SK-N-SH (cell line): ENCODE measurements around the gene PPEF2.

Source experiments
- EP300 ChIP-seq, 2 experiments: IDR thresholded peaks; 2 replicates each; pipeline versions ENCODE4 v1.4.0 to v1.6.1; 2012; ENCODE audit warnings: borderline replicate concordance in 1 of 2, low read depth in 1 of 2, low read length in 1 of 2
- MXI1 ChIP-seq: IDR thresholded peaks from 2 replicates; pipeline ENCODE4 v1.6.1; 2012; ENCODE audit warnings: mild to moderate bottlenecking, low read depth, low read length, improper control_type of control experiment
- POLR2AphosphoS5 ChIP-seq: IDR thresholded peaks from 2 replicates; pipeline ENCODE4 v1.6.1; 2012; ENCODE audit warnings: low read depth, low read length

- TF ChIP-seq EP300 (IDR thresholded peaks at IDR 0.05; ENCODE audit: borderline replicate concordance in 1 of 2, low read depth in 1 of 2, low read length in 1 of 2): no peak
- TF ChIP-seq POLR2AphosphoS5: no peak
- TF ChIP-seq MXI1: no peak
Observed at GRCh38 chr4:75844151-75844662, 58.0 kb downstream of the PPEF2 start.
